ENCODE measurements around the gene MN1. TPM values are rescaled to one million over a fixed set of nuclear protein-coding genes. Genes with fewer than 3 reads are reported as not detected.

Gene MN1
- total RNA-seq, 2 donors from 2014 or later, result 1.0 to 5.6 TPM

DNA sequence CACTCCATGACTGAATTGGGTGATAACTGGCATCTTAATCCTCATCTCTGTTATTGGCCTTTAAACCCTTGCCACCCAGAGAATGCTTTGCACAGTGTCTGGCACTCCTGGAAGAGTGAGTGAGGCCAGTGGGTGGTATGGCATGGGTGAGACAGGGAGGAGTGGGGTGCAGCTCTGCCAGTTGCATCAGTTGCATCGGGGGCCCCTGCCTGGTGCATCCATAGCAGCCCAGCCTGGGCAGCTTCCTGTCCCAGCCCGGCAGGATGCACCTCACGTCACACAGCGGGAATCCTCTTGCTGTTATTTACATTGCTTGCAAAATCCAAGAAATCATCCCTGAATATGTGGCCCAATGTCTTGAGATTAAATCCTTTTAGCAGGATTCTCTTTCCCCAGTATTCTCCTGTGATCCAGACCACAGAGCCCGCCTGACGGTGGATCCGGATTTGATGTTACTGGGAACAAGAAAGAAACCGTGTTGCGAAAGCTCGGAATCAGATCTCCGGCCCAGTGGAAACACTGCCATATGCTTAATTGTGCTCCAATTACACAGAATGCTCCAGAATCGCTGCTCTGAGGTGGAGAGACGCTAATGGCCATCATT is 37.6 kb upstream of the MN1 start:
- H3K27ac ChIP-seq, result no peak overlapping the region
- H3K4me1 ChIP-seq, result peaks cover 9% of the 10 kb centered on the region
- TF ChIP-seq POLR2A (IDR thresholded peaks at IDR 0.05) (no peak), CTCF (IDR thresholded peaks at IDR 0.05) (no peak)
- DNase-seq, result no peak
- no peak overlapping the region for H3K4me3 ChIP-seq
- 88% methylated on average over 13 of the region's 13 CpGs for WGBS, 2 donors
- intact Hi-C loops (cut with DNase I), result no loop called here
- ATAC-seq, result no peak
- H3K9me3 ChIP-seq, result no peaks in the 10 kb centered on the region
- H3K36me3 ChIP-seq (replicated peaks in 1 of 2; ENCODE audit: insufficient read depth in 1 of 2, low read depth in 2 of 2), result no peaks in the 10 kb centered on the region
- H3K27me3 ChIP-seq, result no peaks in the 10 kb centered on the region

- WGBS, 2 donors, result 83% methylated on average over 10 of the region's 10 CpGs
- intact Hi-C loops (cut with DNase I), result no loop called here
- no peak overlapping the region for H3K27ac ChIP-seq
Measured at GRCh38 chr22:27836181-27836580, 34.6 kb upstream of the MN1 start.

GRCh38 chr22:27835446-27835845 is 33.9 kb upstream of the MN1 start:
- intact Hi-C loops (cut with DNase I), result no loop called here
- Histone ChIP-seq H3K4me3 (no peak overlapping the region), H3K27me3 (no peaks in the 10 kb centered on the region), H3K9me3 (no peaks in the 10 kb centered on the region), H3K4me1 (no peaks in the 10 kb centered on the region), H3K36me3 (replicated peaks in 1 of 2; ENCODE audit: insufficient read depth in 1 of 2, low read depth in 2 of 2) (no peaks in the 10 kb centered on the region), H3K27ac (no peak overlapping the region)
- DNase-seq (no peak), ATAC-seq (no peak)
- WGBS, 2 donors, result 89 to 92% methylated on average over 6 of the region's 6 CpGs
- TF ChIP-seq CTCF (IDR thresholded peaks at IDR 0.05) (no peak), POLR2A (IDR thresholded peaks at IDR 0.05) (no peak)

More at GRCh38 chr22:27836181-27836580, 34.6 kb upstream of the MN1 start:
- DNase-seq (no peak), ATAC-seq (no peak)
- H3K4me3 ChIP-seq, result no peak overlapping the region
- TF ChIP-seq CTCF (IDR thresholded peaks at IDR 0.05) (no peak), POLR2A (IDR thresholded peaks at IDR 0.05) (no peak)
- H3K36me3 ChIP-seq (replicated peaks in 1 of 2; ENCODE audit: insufficient read depth in 1 of 2, low read depth in 2 of 2), result no peaks in the 10 kb centered on the region
- no peaks in the 10 kb centered on the region for H3K9me3 ChIP-seq
- H3K4me1 ChIP-seq, result no peaks in the 10 kb centered on the region
- H3K27me3 ChIP-seq, result no peaks in the 10 kb centered on the region

DNA sequence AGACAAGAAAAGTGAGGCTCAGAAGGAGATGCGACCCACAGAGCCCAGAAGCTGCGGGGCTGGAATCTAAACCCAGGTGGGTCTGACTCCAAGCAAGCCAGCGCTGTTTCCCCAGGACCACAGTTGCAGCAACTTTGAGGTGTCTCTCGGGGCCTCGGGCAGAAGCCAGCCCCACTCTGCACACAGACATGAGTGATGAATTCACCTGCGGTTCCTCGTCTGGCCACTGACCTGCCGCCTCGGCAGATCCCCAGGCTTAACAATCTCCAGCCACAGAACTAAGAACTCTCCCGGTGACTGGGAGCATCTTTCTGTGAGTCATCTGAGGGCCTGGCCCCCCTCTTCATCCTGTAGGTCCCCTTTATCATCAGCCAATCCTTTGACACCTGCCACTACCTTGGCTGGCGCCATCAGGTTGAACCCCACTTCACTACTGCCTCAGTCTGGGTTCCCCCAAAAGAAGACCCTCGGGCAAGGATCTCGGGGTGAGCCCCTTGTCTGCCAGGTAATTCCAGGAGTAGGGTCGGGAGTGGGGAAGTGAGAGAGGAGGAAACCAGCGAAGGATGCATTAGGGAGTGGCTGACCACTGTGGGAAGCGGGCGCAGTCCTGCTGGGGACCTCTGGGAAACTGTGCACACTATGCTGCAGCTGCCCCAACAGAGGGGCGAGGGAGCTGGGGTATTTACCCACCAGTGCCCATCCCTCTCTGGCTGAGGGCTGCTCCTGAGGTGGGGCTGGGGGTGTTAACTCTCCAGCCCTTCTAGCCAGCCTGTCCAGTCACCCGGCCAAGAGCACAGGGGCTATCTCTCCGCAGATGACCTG is 33.0 kb upstream of the MN1 start:
- ATAC-seq (no peak), DNase-seq (no peak)

More for the DNA sequence above, 33.0 kb upstream of the MN1 start:
- Histone ChIP-seq H3K4me3 (no peak overlapping the region), H3K36me3 (replicated peaks in 1 of 2; ENCODE audit: insufficient read depth in 1 of 2, low read depth in 2 of 2) (no peaks in the 10 kb centered on the region), H3K4me1 (no peaks in the 10 kb centered on the region), H3K27me3 (no peaks in the 10 kb centered on the region), H3K9me3 (no peaks in the 10 kb centered on the region), H3K27ac (no peak overlapping the region)
- intact Hi-C loops (cut with DNase I), result no loop called here
- WGBS, 2 donors, result 86 to 91% methylated on average over 17 to 20 of the region's 20 CpGs
- no peak for TF ChIP-seq POLR2A (IDR thresholded peaks at IDR 0.05)
- no peak for TF ChIP-seq CTCF (IDR thresholded peaks at IDR 0.05)
